Naive thymus-derived CD8-positive, alpha-beta T cell (primary cell): Measurements from ENCODE around the gene KRTAP3-2. TPM values are rescaled to one million over a fixed set of nuclear protein-coding genes. Genes with fewer than 3 reads are reported as not detected.
A peak's percentile ranks its signal among the peaks of the same experiment; 100 is the strongest.
"Not testable (repeated sequence)": the region's sequence is repeated elsewhere in the genome, so short reads cannot be mapped to it uniquely, and the experiment has no call there.

Source experiments
- ATAC-seq, 2 donors: fragments of 150-1000 bp; cut with Tn5 transposase in 1 of 2; sonication (Bioruptor Pico), chemical (Tn5 transposase) in 1 of 2; 1 replicate in 1 of 2; 2 replicates in 1 of 2; pipeline ENCODE4 v1.10.0; 2021; ENCODE audit warnings: mild to moderate bottlenecking in 2 of 2, moderate library complexity in 2 of 2
- POLR2A ChIA-PET: fragments of 350-600 bp; sonication (Branson Sonifier 250); formaldehyde crosslinking; loops from one replicate; lab custom pipeline; 2021; ENCODE audit warnings: antibody characterized with exemption; lab: Charles Lee
- DNase-seq, 10 donors: peaks; one replicate each; pipeline versions ENCODE4 v3.0.0 to v3.0.0-alpha.2; 2020 to 2022
- H3K27ac Mint-ChIP-seq, 10 donors: one replicate each; pipeline ENCODE4 v1.8.0; 2020 to 2022; ENCODE audit warnings: mild to moderate bottlenecking in 10 of 10, mixed read lengths in 10 of 10, moderate library complexity in 4 of 10, inconsistent platforms in 1 of 10
- H3K27me3 Mint-ChIP-seq, 5 donors: one replicate each; pipeline ENCODE4 v1.8.0; 2021 to 2022; ENCODE audit warnings: mixed read lengths in 5 of 5
- H3K36me3 Mint-ChIP-seq, 3 donors: one replicate each; pipeline ENCODE4 v1.8.0; 2020 to 2022; ENCODE audit warnings: mixed read lengths in 3 of 3, mild to moderate bottlenecking in 2 of 3, inconsistent platforms in 1 of 3
- H3K4me1 Mint-ChIP-seq, 4 donors: one replicate each; pipeline ENCODE4 v1.8.0; 2021 to 2022; ENCODE audit warnings: mixed read lengths in 4 of 4
- H3K4me3 Mint-ChIP-seq, 10 donors: one replicate each; pipeline ENCODE4 v1.8.0; 2020 to 2022; ENCODE audit warnings: mild to moderate bottlenecking in 10 of 10, mixed read lengths in 10 of 10, moderate library complexity in 6 of 10, inconsistent platforms in 1 of 10
- H3K9me3 Mint-ChIP-seq, 9 donors: one replicate each; pipeline ENCODE4 v1.8.0; 2020 to 2022; ENCODE audit warnings: mixed read lengths in 9 of 9, mild to moderate bottlenecking in 3 of 9, inconsistent platforms in 1 of 9, moderate library complexity in 1 of 9
- polyA plus RNA-seq, 3 donors: library from polyadenylated mRNA; unstranded; fragments of 300-500 nt; fragmentation: Illumina TruSeq; gene quantifications; one replicate each; pipeline ENCODE4 v1.2.3, GENCODE V29; 2021
- total RNA-seq, 8 experiments: library from RNA in 2 of 8; stranded (reverse) in 2 of 8; gene quantifications; one replicate each; pipeline ENCODE4 v1.2.3 and lab custom pipeline; 2021 to 2026

Gene KRTAP3-2
- total RNA-seq (not detected), polyA plus RNA-seq (not detected), total RNA-seq (lab: John Stamatoyannopoulos, UW) (0 reads per million in 6 experiments)

- POLR2A ChIA-PET, DNase-seq, H3K4me1 Mint-ChIP-seq, ATAC-seq, H3K4me3 Mint-ChIP-seq, H3K36me3 Mint-ChIP-seq, H3K9me3 Mint-ChIP-seq: not testable (repeated sequence)
- H3K27ac Mint-ChIP-seq: peak within 1 kb of the TSS in 1 of 10 donors; percentile 68
- H3K27me3 Mint-ChIP-seq: peaks cover 25 to 45% (median 35%) of the 10 kb centered on the region in 5 donors
These were observed at the start of gene KRTAP3-2 for GRCh38 chr17:40999563-40999962. KRTAP3-2 (minus strand) TSS chr17:40999906; CDS start chr17:40999853, 53 bp downstream.

DNA sequence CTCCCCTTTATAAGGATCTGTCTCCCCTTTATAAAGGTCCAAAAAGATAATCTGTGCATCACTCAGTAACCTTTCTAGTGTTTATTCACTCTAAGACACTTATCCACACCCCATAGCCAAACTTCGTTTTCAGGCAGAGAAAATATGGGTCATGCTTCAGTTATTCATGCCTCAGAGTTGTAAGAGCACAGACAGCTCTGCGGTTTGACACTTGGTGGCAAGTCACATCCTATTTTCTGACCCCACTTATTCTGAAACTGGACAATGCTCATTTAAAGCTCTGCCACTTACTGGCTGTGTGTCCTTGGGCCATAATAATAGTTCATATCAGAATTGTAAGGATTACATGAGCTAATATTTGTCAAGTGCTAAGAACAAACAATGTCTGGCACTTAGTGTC lies 49.4 kb upstream of the KRTAP3-2 start:
- no peak overlapping the region for H3K27ac Mint-ChIP-seq
- H3K27me3 Mint-ChIP-seq: peaks cover 5 to 24% (median 13%) of the 10 kb centered on the region in 5 donors
- POLR2A ChIA-PET: no interaction called here
- peaks cover 0 to 2% (median 0%) of the 10 kb centered on the region in 3 donors for H3K36me3 Mint-ChIP-seq
- DNase-seq (no peak), ATAC-seq (no peak)
- no peak overlapping the region for H3K4me3 Mint-ChIP-seq
- peaks cover 0 to 4% (median 2%) of the 10 kb centered on the region in 4 donors for H3K4me1 Mint-ChIP-seq
- H3K9me3 Mint-ChIP-seq: peaks cover 0 to 3% (median 2%) of the 10 kb centered on the region in 9 donors

GRCh38 chr17:41048441-41048840 lies 48.7 kb upstream of the KRTAP3-2 start:
- H3K36me3 Mint-ChIP-seq: peaks cover 0 to 3% (median 1%) of the 10 kb centered on the region in 3 donors
- no peak overlapping the region for H3K4me3 Mint-ChIP-seq
- peaks cover 5 to 24% (median 13%) of the 10 kb centered on the region in 5 donors for H3K27me3 Mint-ChIP-seq
- no peak overlapping the region for H3K27ac Mint-ChIP-seq
- DNase-seq (no peak), ATAC-seq (no peak)
- POLR2A ChIA-PET: no interaction called here
- peaks cover under 1 to 10% (median 5%) of the 10 kb centered on the region in 9 donors for H3K9me3 Mint-ChIP-seq
- peaks cover 0 to 5% (median 2%) of the 10 kb centered on the region in 4 donors for H3K4me1 Mint-ChIP-seq

DNA sequence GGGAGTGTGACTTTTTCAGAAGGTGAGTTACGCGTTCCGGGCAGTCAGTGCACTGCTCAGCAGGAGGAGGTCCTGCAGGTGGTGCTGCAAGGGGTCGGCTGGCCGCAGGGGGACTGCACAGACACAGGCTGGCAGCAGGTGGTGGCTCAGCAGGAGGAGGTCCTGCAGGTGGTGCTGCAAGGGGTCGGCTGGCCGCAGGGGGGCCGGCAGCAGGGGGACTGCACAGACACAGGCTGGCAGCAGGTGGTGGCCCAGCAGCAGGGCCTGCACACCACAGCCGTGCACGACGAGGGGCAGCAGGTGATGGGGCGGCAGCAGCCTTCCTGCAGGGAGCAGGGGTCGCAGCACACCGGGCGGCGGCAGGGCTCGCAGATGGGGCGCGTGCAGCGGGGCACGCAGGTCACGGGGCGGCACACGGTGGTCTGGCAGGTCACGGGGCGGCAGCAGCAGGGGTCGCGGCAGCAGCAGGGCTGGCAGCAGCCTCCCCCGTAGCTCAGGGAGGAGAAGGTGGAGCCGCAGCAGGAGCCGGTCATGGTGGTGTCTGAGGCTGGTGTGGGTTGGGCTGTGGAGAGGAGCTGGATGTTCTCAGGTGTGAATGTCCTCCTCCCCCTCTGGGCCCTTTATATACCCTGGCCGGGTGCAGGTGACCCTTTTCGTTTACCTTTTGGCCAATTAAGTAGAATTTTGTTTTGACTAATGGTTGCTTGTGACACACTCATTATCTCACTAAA lies 47.2 kb upstream of the KRTAP3-2 start, which contains the start of gene KRTAP2-1:
TSS of gene KRTAP2-1 (minus strand) at position 582 of the 731 bp plus-strand sequence. CDS start at position 533, 49 bp downstream.
- not testable (repeated sequence) for H3K4me3 Mint-ChIP-seq, H3K4me1 Mint-ChIP-seq, H3K36me3 Mint-ChIP-seq, DNase-seq, ATAC-seq
- POLR2A ChIA-PET: interaction anchor here (0.6 kb wide), 1 partner anchor 906 kb away, joined by 5 read pairs; the partner anchor contains the start of gene CASC3
- H3K9me3 Mint-ChIP-seq: peaks cover 2 to 24% (median 7%) of the 10 kb centered on the region in 9 donors
- peaks cover 5 to 24% (median 13%) of the 10 kb centered on the region in 5 donors for H3K27me3 Mint-ChIP-seq
- peak within 1 kb of the TSS in 1 of 10 donors; percentile 34 for H3K27ac Mint-ChIP-seq

- Mint-ChIP-seq H3K27me3 (peaks cover 4 to 19% (median 10%) of the 10 kb centered on the region in 5 donors), H3K4me3 (no peak overlapping the region), H3K4me1 (peaks cover 0 to 5% (median 3%) of the 10 kb centered on the region in 4 donors), H3K27ac (no peak overlapping the region), H3K36me3 (peaks cover 0 to 5% (median 0%) of the 10 kb centered on the region in 3 donors), H3K9me3 (peaks cover 2 to 24% (median 7%) of the 10 kb centered on the region in 9 donors)
- ATAC-seq (no peak), DNase-seq (no peak)
- POLR2A ChIA-PET: no interaction called here
These were observed 43.2 kb upstream of the KRTAP3-2 start for GRCh38 chr17:41042953-41043352.

GRCh38 chr17:41040783-41041571 lies 41.3 kb upstream of the KRTAP3-2 start, which contains the start of gene KRTAP1-1:
KRTAP1-1 (minus strand) TSS chr17:41041450; CDS start chr17:41041397, 53 bp downstream.
- DNase-seq, H3K36me3 Mint-ChIP-seq, POLR2A ChIA-PET, H3K4me3 Mint-ChIP-seq, H3K27ac Mint-ChIP-seq, ATAC-seq, H3K4me1 Mint-ChIP-seq: not testable (repeated sequence)
- peaks cover 2 to 24% (median 7%) of the 10 kb centered on the region in 9 donors for H3K9me3 Mint-ChIP-seq
- peaks cover 0 to 17% (median 4%) of the 10 kb centered on the region in 5 donors for H3K27me3 Mint-ChIP-seq

- H3K36me3 Mint-ChIP-seq: no peaks in the 10 kb centered on the region
- H3K27ac Mint-ChIP-seq: no peak overlapping the region
- peaks cover 0 to 9% (median 4%) of the 10 kb centered on the region in 9 donors for H3K9me3 Mint-ChIP-seq
- H3K27me3 Mint-ChIP-seq: peaks cover 0 to 10% (median 2%) of the 10 kb centered on the region in 5 donors
- DNase-seq: no peak
- no peak for ATAC-seq
- peaks cover 0 to 2% (median 0%) of the 10 kb centered on the region in 4 donors for H3K4me1 Mint-ChIP-seq
- POLR2A ChIA-PET: no interaction called here
- no peak overlapping the region for H3K4me3 Mint-ChIP-seq
These were observed 38.2 kb upstream of the KRTAP3-2 start for GRCh38 chr17:41037853-41038350.

DNA sequence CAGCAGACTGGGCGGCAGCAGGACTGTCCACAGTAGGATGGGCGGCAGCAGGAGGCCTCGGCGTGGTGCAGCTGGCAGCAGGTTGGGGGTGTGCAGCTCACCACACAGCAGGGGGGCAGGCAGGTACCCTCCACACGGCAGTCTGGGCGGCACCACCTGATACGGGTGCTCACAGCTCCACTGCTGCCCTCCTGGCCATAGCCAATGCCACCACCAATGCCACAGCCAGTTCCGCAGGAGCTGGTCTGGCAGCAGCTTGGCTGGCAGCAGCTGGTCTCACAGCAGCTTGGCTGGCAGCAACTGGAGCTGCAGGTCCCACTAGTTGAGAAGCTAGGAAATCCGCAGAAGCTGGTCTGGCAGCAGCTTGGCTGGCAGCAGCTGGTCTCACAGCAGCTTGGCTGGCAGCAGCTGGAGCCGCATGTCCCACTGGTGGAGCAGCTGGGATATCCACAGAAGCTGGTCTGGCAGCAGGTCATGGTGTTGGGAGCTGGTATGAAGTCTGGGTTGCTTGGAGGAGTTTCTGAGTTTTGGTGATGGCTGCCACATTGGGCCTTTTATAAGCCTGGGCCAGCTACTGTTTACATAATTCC lies 34.7 kb upstream of the KRTAP3-2 start, which contains the start of gene KRTAP1-3:
TSS of gene KRTAP1-3 (minus strand) at position 529 of the 590 bp plus-strand sequence. CDS start at position 476, 53 bp downstream.
- H3K9me3 Mint-ChIP-seq, H3K4me3 Mint-ChIP-seq, ATAC-seq, H3K36me3 Mint-ChIP-seq, POLR2A ChIA-PET, H3K4me1 Mint-ChIP-seq, DNase-seq: not testable (repeated sequence)
- Mint-ChIP-seq H3K27me3 (peaks cover 0 to 19% (median 3%) of the 10 kb centered on the region in 5 donors), H3K27ac (peak within 1 kb of the TSS in 1 of 10 donors; percentile 7)

DNA sequence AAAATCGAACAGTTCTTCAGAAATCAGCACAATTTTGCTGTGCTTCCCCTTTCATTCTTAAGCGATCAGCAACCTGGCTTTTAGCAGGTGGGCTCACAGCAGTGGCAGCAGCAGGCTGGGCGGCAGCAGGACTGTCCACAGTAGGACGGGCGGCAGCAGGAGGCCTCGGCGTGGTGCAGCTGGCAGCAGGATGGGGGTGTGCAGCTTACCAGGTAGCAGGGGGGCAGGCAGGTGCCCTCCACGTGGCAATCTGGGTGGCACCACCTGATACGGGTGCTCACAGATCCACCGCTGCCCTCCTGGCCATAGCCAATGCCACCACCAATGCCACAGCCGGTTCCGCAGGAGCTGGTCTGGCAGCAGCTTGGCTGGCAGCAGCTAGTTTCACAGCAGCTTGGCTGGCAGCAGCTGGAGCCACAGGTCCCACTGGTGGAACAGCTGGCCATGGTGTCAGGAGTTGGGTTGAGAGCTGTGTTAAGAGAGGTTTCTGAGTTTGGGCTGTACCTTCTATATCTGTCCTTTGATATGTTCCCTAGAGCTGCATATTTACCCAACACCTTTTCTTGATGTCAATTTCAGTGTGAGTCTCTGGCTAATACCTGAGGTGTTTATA lies 30.0 kb upstream of the KRTAP3-2 start, which contains the start of gene KRTAP1-4:
TSS of gene KRTAP1-4 (minus strand) at position 563 of the 613 bp plus-strand sequence. CDS start at position 446, 117 bp downstream.
- H3K4me3 Mint-ChIP-seq: no peak within 1 kb of the TSS
- H3K27me3 Mint-ChIP-seq: peaks cover 0 to 23% (median 13%) of the 10 kb centered on the region in 5 donors
- POLR2A ChIA-PET: no interaction called here
- H3K36me3 Mint-ChIP-seq: no peaks in the 10 kb centered on the region
- ATAC-seq (no peak), DNase-seq (no peak)
- no peak within 1 kb of the TSS for H3K27ac Mint-ChIP-seq
- no peaks in the 10 kb centered on the region for H3K9me3 Mint-ChIP-seq
- H3K4me1 Mint-ChIP-seq: peaks cover 0 to 8% (median 4%) of the 10 kb centered on the region in 4 donors

DNA sequence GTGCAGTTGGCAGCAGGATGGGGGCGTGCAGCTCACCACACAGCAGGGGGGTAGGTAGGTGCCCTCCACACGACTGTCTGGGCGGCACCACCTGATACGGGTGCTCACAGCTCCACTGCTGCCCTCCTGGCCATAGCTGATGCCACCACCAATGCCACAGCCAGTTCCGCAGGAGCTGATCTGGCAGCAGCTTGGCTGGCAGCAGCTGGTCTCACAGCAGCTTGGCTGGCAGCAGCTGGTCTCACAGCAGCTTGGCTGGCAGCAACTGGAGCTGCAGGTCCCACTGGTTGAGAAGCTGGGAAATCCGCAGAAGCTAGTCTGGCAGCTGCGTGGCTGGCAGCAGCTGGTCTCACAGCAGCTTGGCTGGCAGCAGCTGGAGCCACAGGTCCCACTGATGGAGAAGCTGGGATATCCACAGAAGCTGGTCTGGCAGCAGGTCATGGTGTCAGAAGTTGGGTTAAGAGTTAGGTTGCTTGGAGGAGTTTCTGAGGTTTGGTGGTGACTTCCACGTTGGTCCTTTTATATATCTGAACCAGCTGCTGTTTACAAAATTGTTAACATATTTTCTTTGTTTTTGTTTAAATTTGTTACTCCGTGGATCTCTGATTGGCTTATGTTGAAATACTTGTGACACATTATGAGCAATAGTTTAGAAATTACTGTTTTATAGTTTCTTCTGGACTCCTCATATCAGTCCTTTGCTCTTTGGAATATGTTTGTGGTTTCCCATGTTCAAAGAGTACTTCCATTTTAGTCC lies 27.2 kb upstream of the KRTAP3-2 start, which contains the start of gene KRTAP1-5:
TSS of gene KRTAP1-5 (minus strand) at position 494 of the 757 bp plus-strand sequence. CDS start at position 441, 53 bp downstream.
- ATAC-seq (no peak), DNase-seq (no peak)
- H3K36me3 Mint-ChIP-seq: no peaks in the 10 kb centered on the region
- no peak within 1 kb of the TSS for H3K4me3 Mint-ChIP-seq
- peaks cover 0 to 21% (median 13%) of the 10 kb centered on the region in 5 donors for H3K27me3 Mint-ChIP-seq
- peaks cover 0 to 14% (median 5%) of the 10 kb centered on the region in 4 donors for H3K4me1 Mint-ChIP-seq
- no peak within 1 kb of the TSS for H3K27ac Mint-ChIP-seq
- peaks cover 0 to 5% (median 0%) of the 10 kb centered on the region in 9 donors for H3K9me3 Mint-ChIP-seq
- POLR2A ChIA-PET: no interaction called here

- H3K4me3 Mint-ChIP-seq: peak overlapping the region in 1 of 10 donors; percentile 3
- DNase-seq (no peak), ATAC-seq (no peak)
- peaks cover 0 to 5% (median 0%) of the 10 kb centered on the region in 3 donors for H3K36me3 Mint-ChIP-seq
- peaks cover 0 to 5% (median 0%) of the 10 kb centered on the region in 9 donors for H3K9me3 Mint-ChIP-seq
- POLR2A ChIA-PET: no interaction called here
- peaks cover 0 to 14% (median 7%) of the 10 kb centered on the region in 5 donors for H3K27me3 Mint-ChIP-seq
- peaks cover 0 to 14% (median 5%) of the 10 kb centered on the region in 4 donors for H3K4me1 Mint-ChIP-seq
- no peak overlapping the region for H3K27ac Mint-ChIP-seq
These were observed 25.0 kb upstream of the KRTAP3-2 start for GRCh38 chr17:41024697-41025096.
